ENCODE data around the gene DKC1. TPM values are rescaled to one million over a fixed set of nuclear protein-coding genes. Genes with fewer than 3 reads are reported as not detected.
"Not testable (repeated sequence)": the region's sequence is repeated elsewhere in the genome, so short reads cannot be mapped to it uniquely, and the experiment has no call there.

The DKC1 gene
- total RNA-seq, 1 donor from 2014 or later, result 32.2 TPM

GRCh38 chrX:154793084-154793795 is 30.6 kb downstream of the DKC1 start:
- no peak for DNase-seq

- DNase-seq, result no peak
These were observed 32.4 kb downstream of the DKC1 start for GRCh38 chrX:154795016-154795415.

GRCh38 chrX:154797006-154797405 is 34.3 kb downstream of the DKC1 start:
- no peak for DNase-seq

GRCh38 chrX:154799556-154800348 is 37.1 kb downstream of the DKC1 start:
- peak; percentile 53 for DNase-seq

GRCh38 chrX:154800478-154801210 is 38.0 kb downstream of the DKC1 start:
- no peak for DNase-seq

- DNase-seq, result no peak
These were observed 40.3 kb downstream of the DKC1 start for GRCh38 chrX:154802947-154803346.

GRCh38 chrX:154804261-154804956 is 41.7 kb downstream of the DKC1 start:
- DNase-seq, result no peak

GRCh38 chrX:154804957-154805695 is 42.5 kb downstream of the DKC1 start, which contains the start of gene MPP1:
Gene MPP1, minus strand, starts transcription at chrX:154805485. Its CDS starts 112 bp downstream, at chrX:154805373.
- DNase-seq, result peak; percentile 78

GRCh38 chrX:154805696-154806091 is 43.0 kb downstream of the DKC1 start:
- DNase-seq, result no peak

- no peak for DNase-seq
These were observed 44.3 kb downstream of the DKC1 start for GRCh38 chrX:154806837-154807501.

GRCh38 chrX:154809939-154810665 is 47.4 kb downstream of the DKC1 start:
- no peak for DNase-seq

- DNase-seq, result no peak
These were observed 49.9 kb downstream of the DKC1 start for GRCh38 chrX:154812341-154813101.

- DNase-seq, result no peak
These were observed 51.1 kb downstream of the DKC1 start for GRCh38 chrX:154813801-154814200.

- no peak for DNase-seq
These were observed 52.7 kb downstream of the DKC1 start for GRCh38 chrX:154815274-154815818.

GRCh38 chrX:154816326-154816898 is 53.7 kb downstream of the DKC1 start:
- DNase-seq, result not testable (repeated sequence)

- not testable (repeated sequence) for DNase-seq
These were observed 54.5 kb downstream of the DKC1 start for GRCh38 chrX:154817048-154817618.

- no peak for DNase-seq
These were observed 56.5 kb downstream of the DKC1 start for GRCh38 chrX:154818916-154819770.
